CMK (cell line): Measurements from ENCODE around the gene TMEM175.

Source experiments
- DNase-seq: peaks from one replicate; pipeline ENCODE4 v3.0.0-alpha.2; 2010; ENCODE audit warnings: low read depth

The TMEM175 gene

DNA sequence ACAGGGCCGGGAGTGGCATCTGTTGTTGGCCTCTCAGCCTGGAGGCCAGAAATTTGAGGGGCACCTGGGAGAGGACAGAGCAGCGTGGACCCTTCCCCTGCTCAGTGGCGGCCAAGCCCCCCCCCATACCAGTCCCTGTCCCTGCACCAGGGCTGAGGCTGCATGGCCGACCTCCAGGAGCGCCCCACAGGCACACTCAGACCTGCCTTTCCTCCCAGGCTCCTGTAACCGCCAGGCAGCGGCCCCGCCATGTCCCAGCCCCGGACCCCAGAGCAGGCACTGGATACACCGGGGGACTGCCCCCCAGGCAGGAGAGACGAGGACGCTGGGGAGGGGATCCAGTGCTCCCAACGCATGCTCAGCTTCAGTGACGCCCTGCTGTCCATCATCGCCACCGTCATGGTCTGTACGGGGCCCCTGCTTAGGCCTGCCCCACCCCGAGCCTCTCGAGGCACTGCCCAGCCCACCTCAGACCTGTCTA lies 15.3 kb downstream of the TMEM175 start:
- DNase-seq, result no peak

DNA sequence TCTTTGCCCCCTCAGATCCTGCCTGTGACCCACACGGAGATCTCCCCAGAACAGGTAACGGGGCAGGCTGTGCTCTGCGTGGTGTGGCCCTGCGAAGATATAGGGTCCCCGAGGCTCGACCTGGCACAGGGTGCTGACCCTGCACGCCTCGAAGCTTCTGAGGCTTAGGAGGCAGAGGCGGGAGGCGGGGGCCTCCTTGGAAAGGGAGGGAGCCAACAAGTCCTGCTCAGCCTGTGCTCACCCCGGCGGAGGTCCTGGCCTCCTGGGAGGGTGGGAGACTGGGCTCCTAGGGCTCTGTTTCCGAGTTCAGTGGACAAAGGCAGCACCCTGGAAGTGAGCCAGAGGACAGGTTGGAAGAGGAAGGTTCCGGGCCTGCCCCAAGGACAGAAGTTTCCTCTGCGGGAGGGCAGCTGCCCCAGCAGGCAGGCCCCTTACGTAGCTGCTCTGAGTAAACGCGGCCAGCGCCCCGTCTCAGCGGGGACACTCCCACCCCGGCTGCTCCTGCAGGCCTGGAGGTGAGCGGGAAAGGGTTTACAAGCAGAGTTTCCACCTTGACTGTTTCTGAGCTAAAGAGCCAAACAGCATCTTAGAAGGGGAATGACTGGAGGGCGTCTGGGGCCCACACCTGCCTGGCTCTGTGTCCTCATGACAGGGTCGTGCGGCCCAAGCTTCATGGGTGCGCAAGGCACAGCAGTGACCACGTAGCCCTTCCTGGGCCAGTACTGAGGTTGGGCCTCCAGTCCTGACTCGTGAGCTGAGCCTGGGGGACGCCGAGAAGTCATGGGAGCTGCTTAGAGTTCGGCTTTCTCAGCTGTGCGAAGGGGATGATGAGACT lies 16.1 kb downstream of the TMEM175 start:
- no peak for DNase-seq

DNA sequence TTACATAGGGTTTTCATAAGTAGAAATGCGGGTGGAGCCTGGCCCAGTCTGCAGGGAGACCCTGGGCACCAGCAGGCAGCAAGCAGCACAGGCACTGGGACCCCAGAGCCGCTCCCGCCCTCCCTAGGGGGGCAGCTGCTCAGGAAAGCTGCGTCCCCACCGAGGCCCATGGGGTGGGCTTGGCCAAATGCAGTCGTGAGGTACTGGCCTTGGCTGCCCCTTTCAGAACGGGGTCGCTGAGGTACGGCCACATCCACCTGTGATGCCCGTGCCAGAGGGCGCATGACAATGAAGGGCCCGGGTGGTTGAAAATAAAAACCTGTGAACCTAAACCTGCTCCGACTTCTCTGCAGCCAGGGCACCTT lies 16.7 kb downstream of the TMEM175 start:
- no peak for DNase-seq

DNA sequence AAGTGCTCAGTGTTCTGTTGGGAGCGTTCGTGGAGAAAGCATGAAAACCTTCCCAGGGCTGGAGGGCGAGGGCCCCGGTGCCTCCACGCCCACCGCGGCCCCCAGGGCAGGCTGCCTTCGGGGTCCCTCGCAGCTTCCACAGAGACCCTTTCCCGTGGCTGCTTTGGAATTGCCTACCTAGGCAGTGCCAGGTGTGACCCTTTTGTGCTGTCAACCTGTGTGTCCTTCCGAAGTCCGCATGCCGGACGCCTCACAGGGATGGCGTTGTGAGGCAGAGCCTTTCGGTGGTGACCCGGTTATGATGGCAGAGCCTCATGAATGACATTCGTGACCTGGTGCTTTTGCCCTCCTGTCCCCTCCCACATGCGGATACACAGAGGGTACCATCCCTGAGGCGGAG lies 17.4 kb downstream of the TMEM175 start:
- no peak for DNase-seq

DNA sequence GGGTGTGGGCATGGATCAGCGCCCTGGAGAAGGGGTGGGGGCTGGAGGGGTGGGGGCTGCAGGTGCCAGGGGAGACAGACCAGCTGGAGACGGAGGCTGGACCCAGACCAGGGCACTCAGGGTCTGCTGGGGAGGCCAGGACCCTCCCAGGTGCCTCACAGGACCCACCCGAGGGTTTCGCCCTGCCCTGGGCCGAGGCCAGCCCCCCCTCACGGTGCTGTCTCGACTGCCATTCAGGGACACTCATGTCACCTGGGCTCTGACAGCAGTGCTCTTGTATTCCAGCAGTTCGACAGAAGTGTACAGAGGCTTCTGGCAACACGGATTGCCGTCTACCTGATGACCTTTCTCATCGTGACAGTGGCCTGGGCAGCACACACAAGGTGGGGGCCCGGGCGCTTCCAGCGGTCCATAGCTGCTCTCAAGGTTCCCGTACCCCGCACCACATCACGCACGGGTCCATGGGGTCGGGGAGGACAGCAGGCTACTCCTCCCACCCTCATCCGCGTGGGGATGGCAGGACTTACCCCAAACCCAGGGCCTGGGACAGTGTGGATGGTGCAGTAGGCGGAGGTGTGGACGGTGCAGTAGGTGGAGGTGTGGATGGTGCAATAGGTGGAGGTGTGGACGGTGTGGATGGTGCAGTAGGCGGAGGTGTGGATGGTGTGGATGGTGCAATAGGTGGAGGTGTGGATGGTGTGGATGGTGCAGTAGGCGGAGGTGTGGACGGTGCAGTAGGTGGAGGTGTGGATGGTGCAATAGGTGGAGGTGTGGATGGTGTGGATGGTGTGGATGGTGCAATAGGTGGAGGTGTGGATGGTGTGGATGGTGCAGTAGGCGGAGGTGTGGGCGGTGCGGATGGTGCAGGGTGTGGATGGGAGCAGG lies 18.1 kb downstream of the TMEM175 start:
- no peak for DNase-seq

DNA sequence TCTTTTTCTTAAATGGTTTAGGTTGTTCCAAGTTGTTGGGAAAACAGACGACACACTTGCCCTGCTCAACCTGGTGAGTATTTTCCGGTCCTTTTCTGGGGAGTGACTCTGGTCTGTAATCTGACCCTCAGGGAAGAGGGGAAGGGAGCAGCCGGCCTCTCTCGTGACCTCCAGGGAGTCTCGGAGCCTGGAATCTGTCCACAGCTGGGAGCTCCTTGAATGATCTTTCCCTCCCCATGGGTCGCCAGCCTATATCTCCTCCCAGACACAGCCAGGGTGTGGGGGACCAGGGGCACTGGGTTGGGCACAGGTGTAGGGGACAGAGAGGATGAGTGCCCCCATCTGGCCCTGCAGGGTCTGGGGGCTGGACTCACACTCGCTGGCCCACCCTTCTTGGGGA lies 18.9 kb downstream of the TMEM175 start:
- no peak for DNase-seq

DNA sequence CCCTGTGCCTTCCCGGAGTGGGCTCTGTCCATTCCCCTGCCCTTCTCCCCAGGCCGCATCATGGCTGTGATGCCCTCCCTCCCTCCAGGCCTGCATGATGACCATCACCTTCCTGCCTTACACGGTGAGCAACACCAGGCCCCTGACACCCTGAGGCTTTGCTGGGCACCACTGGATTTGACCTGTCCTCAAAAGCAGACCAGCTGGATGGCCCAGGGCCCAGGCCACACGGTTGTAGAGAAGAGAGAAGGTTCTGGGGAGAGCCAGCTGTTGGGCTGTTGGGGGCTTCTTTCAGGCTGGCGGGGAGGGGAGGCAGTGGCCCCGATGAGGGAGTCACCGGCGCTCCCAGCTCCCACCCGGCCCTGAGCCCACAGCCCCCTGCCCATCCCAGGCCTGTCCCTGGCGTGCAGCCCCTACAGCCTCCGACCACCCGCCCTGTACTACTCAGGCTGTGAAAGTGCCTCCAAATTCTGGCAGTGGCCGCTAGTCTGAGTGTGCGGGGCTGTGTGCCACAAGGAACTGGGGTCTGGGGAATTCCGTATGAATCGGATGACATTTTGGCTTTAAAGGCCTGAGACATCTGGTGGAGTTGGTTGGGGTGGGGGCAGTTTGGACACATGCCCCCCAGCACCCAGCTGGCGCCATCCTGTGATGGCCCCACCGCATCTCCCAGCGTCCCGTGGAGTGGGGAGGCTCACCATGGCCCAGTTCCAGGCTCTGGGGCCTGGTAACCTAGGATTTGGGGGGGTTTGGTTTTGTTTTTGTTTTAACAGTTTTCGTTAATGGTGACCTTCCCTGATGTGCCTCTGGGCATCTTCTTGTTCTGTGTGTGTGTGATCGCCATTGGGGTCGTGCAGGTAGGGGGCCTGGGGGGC lies 19.6 kb downstream of the TMEM175 start:
- DNase-seq, result no peak

DNA sequence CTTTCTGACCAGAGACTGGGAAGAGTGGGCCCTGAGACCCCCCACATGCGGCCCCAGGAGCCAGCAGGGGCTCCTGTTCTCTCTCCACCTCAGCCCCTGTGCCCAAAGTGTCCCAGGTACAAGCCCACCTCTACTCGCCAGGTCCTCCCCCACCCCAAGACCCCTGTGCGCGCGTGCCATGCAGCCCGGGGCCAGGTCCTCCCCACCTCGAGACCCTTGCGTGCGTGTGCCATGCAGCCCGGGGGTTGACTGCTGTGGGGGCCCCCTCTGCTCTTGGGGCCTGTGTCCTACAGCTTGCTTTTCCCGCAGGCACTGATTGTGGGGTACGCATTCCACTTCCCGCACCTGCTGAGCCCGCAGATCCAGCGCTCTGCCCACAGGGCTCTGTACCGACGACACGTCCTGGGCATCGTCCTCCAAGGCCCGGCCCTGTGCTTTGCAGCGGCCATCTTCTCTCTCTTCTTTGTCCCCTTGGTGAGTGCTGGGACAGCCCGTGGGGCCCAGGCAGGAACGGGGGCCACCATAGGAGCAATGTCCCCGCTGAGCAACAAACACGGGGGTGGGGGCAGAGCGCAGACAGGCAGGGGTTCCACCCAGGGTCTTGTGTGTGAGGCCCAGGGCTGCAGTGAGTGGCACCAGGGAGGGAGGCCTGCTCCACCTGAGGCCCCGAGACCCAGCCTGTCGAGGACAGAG lies 20.8 kb downstream of the TMEM175 start:
- DNase-seq, result no peak

DNA sequence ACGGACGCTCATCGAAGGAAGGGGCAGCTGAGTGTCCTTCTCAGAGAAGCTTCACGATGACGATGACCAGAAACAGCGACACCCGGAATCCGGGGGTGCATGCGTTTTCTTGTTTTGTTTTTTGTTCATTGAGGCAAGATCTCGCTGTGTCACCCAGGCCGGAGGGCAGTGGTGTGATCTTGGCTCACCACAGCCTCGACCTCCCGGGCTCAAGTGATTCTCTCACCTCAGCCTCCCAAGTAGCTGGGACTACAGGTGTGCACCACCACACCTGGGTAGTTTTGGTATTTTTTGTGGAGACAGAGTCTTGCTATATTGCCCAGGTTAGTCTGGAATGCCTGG lies 21.3 kb downstream of the TMEM175 start:
- DNase-seq, result no peak

DNA sequence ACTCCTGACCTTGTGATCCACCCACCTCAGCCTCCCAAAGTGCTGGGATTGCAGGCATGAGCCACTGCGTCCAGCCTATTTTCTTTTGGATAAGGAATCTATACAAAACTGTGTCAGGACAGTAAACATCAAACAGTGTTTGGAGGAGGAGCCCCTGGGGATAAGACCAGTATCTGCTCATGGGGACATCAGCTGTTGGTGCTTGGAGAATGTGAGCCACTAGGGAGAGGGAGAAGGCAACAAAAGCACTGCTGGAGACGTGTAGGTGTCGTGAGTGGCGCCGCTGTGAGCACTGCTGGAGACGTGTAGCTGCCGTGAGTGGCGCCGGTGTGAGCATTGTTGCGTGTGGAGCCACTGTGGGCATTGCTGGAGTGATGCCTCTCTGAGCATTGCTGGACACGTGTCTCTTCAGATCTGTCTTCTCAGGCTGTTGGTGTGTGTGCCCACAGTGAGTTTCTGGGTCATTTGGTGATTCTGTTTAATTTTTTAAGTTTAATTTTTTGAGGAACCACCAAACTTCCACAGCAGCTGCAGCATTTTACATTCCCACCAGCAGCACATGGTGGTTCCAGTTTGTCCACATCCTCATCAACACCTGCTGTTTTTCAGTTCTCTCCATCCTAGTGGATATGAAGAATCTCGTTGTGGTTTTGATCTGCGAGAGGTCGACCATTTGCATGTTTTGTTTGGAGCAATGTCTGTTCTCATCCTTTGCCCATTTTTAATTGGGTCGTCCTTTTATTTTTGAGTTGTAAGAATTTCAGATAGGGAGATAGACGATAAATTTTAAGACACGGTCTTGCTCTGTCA lies 22.2 kb downstream of the TMEM175 start:
- no peak for DNase-seq

DNA sequence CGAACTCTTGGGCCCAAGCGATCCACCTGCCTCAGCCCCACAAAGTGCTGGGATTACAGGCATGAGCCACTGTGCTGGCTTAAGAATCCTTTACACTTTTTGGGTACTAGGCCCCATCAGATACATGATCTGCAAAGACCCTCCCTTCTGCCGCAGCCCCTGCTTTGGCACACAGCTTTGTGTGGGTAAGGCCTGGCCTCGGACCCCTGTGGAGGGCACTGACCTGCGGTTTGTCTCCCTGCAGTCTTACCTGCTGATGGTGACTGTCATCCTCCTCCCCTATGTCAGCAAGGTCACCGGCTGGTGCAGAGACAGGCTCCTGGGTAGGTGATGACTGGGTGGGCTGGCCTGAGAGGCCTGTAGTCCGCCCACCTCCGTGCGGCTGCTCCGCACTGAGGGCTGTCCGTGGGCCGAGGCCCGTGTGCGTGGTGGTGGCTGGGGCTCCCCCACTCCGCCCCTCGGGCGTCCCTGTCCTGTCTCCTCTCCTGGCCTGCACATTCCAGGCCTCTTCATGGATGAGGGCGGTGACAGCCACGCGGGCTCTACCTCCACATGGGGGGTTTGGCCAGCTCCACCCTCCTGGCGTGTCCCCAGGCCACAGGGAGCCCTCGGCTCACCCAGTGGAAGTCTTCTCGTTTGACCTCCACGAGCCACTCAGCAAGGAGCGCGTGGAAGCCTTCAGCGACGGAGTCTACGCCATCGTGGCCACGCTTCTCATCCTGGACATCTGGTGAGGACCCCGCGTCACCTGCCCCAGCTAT lies 23.1 kb downstream of the TMEM175 start:
- no peak for DNase-seq

DNA sequence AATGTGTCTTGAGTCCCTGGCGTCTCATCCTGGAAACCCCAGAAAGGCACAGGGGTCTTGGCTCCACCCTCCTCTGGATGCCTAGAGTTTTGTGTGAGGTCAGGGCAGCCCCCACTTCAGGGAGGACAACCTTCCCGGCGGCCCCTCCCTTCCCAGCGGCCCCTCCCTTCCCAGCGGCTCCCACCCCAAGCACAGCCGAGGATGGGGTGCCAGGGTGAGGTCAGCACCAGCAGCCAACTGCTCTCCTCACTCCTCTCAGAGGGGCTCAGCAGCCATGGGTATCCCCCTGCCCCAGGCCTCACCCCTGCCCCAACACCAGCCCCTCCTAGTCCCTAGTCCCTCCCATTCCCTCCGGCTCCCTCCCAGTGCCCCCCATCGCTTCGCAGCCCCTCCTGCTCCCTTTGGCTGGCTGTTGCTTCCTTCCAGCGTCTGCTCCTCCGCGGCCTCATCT lies 23.7 kb downstream of the TMEM175 start:
- DNase-seq, result no peak

DNA sequence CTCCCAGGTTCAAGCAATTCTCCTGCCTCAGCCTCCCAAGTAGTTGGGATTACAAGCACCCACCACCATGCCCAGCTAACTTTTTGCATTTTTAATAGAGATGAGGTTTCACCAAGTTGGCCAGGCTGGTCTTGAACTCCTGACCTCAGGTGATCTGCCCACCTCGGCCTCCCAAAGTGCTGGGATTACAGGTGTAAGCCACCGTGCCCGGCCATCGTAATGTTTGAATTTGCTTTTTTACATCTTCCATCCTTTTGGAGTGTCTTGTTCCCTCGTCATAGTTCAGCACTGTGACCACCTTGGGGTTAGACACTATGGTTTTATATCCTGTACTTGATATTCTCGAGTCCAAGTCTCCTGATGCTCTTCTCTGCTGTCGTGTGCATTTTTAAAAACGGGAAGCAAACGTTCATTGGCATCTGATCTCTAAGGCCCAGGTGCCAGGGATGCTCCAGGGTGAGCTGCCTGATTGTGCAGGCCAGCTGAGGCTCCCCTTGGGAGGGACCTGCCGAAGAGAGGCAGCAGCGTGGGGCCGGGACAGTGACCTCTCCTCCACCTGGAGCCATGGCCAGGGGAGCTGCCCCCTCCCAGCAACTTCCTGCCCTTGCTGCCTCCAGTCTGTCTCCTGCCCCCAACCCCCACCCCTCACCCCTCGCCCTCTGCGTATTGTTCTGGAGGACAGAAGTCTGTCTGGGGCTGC lies 24.4 kb downstream of the TMEM175 start:
- no peak for DNase-seq

DNA sequence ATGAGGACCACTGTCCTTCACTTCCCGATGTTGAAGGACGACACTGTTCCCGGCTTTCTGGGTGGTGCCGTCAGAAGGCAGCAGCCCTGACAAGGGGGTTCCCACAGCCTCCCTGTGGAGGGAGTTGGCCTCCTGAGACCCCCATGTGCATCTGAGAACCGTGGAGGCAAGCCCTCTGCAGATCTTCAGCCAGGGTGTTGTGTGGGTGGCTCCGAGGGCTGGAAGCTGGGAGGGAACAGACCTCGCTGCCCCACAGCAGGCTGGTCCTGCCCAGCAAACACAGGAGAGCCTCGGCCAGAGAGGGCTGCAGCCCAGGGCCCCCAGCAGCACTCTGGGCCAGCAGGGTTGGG lies 24.9 kb downstream of the TMEM175 start:
- no peak for DNase-seq

DNA sequence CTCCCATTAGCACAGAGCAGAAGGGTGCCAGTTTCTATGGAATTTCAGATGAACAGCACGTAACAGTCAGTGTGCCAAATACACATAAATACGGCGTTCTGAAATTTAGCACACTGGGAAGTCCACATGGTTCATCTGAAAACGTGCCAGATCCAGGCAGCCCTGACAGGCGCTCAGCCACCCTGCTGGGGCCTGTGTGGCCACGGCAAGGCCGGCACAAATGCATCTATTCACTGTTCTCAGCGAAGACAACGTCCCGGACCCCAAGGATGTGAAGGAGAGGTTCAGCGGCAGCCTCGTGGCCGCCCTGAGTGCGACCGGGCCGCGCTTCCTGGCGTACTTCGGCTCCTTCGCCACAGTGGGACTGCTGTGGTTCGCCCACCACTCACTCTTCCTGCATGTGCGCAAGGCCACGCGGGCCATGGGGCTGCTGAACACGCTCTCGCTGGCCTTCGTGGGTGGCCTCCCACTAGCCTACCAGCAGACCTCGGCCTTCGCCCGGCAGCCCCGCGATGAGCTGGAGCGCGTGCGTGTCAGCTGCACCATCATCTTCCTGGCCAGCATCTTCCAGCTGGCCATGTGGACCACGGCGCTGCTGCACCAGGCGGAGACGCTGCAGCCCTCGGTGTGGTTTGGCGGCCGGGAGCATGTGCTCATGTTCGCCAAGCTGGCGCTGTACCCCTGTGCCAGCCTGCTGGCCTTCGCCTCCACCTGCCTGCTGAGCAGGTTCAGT lies 25.5 kb downstream of the TMEM175 start:
- DNase-seq, result no peak

DNA sequence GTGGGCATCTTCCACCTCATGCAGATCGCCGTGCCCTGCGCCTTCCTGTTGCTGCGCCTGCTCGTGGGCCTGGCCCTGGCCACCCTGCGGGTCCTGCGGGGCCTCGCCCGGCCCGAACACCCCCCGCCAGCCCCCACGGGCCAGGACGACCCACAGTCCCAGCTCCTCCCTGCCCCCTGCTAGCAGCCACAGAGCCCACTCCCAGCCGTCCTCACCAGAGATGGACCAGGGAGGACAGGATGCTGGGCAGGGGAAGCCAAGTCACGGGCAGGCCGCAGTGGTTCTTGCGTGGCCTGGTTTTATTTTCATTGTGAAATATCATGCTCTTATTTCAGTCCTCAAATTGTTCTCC lies 26.0 kb downstream of the TMEM175 start:
- no peak for DNase-seq

DNA sequence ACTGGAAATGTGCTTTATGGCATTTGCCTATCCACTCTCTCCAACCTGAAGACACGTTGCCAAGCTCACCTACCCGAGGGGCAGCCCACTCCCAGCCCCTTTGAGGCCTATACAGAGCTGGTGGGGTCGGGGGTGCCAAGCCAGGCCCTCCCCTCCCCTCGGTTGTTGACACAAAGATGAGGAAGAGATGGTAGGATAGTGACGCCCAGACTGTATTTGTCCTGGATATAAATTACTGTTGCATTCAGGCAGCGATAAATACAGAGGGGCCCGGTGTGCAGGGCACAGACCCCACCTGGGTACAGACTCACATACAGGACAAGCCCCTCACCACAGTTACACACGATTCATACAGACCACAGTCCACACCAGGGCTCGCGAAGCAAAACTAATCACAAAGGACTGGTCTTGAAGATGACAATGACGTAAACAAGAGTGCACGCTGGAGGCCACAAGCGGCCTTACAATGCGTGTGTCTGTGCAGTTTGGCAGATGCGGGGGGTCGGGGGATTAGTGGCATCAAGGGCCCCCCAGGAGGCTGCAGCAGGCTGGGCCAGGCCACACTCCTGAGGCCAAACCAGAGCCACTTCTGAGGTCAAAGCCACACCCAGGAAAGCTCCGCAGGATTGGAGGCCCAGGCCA lies 26.6 kb downstream of the TMEM175 start:
- no peak for DNase-seq
